Activated T-helper 2 cell treated with anti-CD3 and anti-CD28 coated beads, Interferon-gamma antibody, Interleukin-2, Interleukin-4, amounts not matched to agents 10 μg/mL and 5 μg/mL and 100 μg/mL, durations not matched to agents 14 hours and 24 hours and 36 hours (primary cell): ENCODE measurements around the gene GRID1. TPM values are rescaled to one million over a fixed set of nuclear protein-coding genes. Genes with fewer than 3 reads are reported as not detected.

Source experiments
- DNase-seq: peaks from one replicate; pipeline ENCODE4 v3.0.0; 2021; ENCODE audit warnings: low spot score
- H3K27ac Mint-ChIP-seq: one replicate; pipeline ENCODE4 v1.8.0; 2021; ENCODE audit warnings: mixed read lengths
- H3K27me3 Mint-ChIP-seq: one replicate; pipeline ENCODE4 v1.8.0; 2021; ENCODE audit warnings: low read depth, mixed read lengths
- H3K36me3 Mint-ChIP-seq: one replicate; pipeline ENCODE4 v1.8.0; 2021; ENCODE audit warnings: low read depth, mixed read lengths
- H3K4me1 Mint-ChIP-seq: one replicate; pipeline ENCODE4 v1.8.0; 2021; ENCODE audit warnings: low read depth, mixed read lengths
- H3K4me3 Mint-ChIP-seq: one replicate; pipeline ENCODE4 v1.8.0; 2021; ENCODE audit warnings: low read depth, mild to moderate bottlenecking, moderate library complexity, mixed read lengths
- H3K9me3 Mint-ChIP-seq: one replicate; pipeline ENCODE4 v1.8.0; 2021; ENCODE audit warnings: mixed read lengths
- intact Hi-C: fragments of 100-400 bp; cut with micrococcal nuclease; formaldehyde crosslinking; loops from one replicate; pipeline ENCODE4 v1.15.1; 2023
- total RNA-seq: library from RNA; stranded (reverse); gene quantifications from 2 replicates; pipeline ENCODE4 v1.2.3, GENCODE V29; 2022

GRID1 gene
- total RNA-seq, 1 donor from 2014 or later: not detected

GRCh38 chr10:86170255-86171108 lies 196.1 kb downstream of the GRID1 start:
- no peaks in the 10 kb centered on the region for H3K9me3 Mint-ChIP-seq
- DNase-seq: no peak
- no peaks in the 10 kb centered on the region for H3K4me1 Mint-ChIP-seq
- H3K36me3 Mint-ChIP-seq: no peaks in the 10 kb centered on the region
- H3K4me3 Mint-ChIP-seq: no peak overlapping the region
- no peak overlapping the region for H3K27ac Mint-ChIP-seq
- peaks cover 8% of the 10 kb centered on the region for H3K27me3 Mint-ChIP-seq
- intact Hi-C loops: no loop called here

GRCh38 chr10:86169506-86170254 lies 196.9 kb downstream of the GRID1 start:
- no peaks in the 10 kb centered on the region for H3K4me1 Mint-ChIP-seq
- no peak for DNase-seq
- H3K9me3 Mint-ChIP-seq: no peaks in the 10 kb centered on the region
- peaks cover 8% of the 10 kb centered on the region for H3K27me3 Mint-ChIP-seq
- intact Hi-C loops: no loop called here
- H3K36me3 Mint-ChIP-seq: no peaks in the 10 kb centered on the region
- H3K4me3 Mint-ChIP-seq: no peak overlapping the region
- H3K27ac Mint-ChIP-seq: no peak overlapping the region

GRCh38 chr10:86169066-86169465 lies 197.5 kb downstream of the GRID1 start:
- H3K4me1 Mint-ChIP-seq: no peaks in the 10 kb centered on the region
- H3K27ac Mint-ChIP-seq: no peak overlapping the region
- peaks cover 8% of the 10 kb centered on the region for H3K27me3 Mint-ChIP-seq
- no peaks in the 10 kb centered on the region for H3K36me3 Mint-ChIP-seq
- H3K9me3 Mint-ChIP-seq: no peaks in the 10 kb centered on the region
- no peak overlapping the region for H3K4me3 Mint-ChIP-seq
- intact Hi-C loops: no loop called here
- DNase-seq: no peak

DNA sequence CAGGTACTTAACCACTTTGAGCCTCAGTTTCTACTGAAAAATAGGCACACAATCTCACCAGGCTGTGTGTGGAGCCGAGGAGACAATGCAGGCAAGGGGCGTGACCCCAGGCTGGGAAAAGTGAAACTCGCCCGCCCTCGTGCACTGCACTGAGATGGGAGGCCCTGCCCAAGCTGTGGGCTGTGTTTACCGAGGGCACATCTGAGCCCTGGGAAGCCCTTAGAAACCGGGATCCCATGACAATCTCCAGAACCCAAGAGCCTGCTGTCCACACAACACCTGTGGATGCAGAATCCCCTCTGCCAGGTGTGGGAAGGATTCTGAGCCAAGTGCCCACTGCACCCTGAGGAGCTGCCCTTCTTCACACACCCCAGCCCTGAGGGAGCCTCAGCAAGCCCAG lies 198.3 kb downstream of the GRID1 start:
- H3K9me3 Mint-ChIP-seq: no peaks in the 10 kb centered on the region
- intact Hi-C loops: no loop called here

DNA sequence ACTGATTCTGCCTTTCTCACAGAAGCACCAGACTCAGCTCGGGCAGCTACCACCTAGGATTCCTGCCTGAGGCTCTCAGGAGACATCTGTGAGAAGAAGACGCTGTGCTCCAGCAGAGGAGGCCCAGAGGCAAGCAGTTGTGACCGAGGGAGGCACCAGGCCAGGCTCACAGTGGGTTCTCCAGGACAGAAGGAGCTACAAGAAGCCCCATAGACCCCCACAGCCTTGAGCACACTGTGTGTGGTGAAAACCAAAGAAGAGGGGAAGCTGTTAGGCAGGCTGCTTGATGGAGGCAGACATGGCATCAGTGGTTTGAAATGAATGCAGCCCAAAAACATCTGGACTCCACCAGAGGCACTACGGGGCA lies 198.8 kb downstream of the GRID1 start:
- Mint-ChIP-seq H3K9me3 (no peaks in the 10 kb centered on the region), H3K36me3 (no peaks in the 10 kb centered on the region), H3K4me1 (no peaks in the 10 kb centered on the region), H3K27me3 (peaks cover 6% of the 10 kb centered on the region), H3K27ac (no peak overlapping the region), H3K4me3 (no peak overlapping the region)
- intact Hi-C loops: no loop called here
- DNase-seq: no peak

More for the DNA sequence above, 198.3 kb downstream of the GRID1 start:
- H3K36me3 Mint-ChIP-seq: no peaks in the 10 kb centered on the region
- no peak overlapping the region for H3K27ac Mint-ChIP-seq
- peaks cover 8% of the 10 kb centered on the region for H3K27me3 Mint-ChIP-seq
- no peaks in the 10 kb centered on the region for H3K4me1 Mint-ChIP-seq
- no peak for DNase-seq
- no peak overlapping the region for H3K4me3 Mint-ChIP-seq

GRCh38 chr10:86167121-86167761 lies 199.4 kb downstream of the GRID1 start:
- Mint-ChIP-seq H3K4me3 (no peak overlapping the region), H3K27me3 (peaks cover 5% of the 10 kb centered on the region), H3K36me3 (no peaks in the 10 kb centered on the region), H3K27ac (no peak overlapping the region), H3K4me1 (no peaks in the 10 kb centered on the region), H3K9me3 (no peaks in the 10 kb centered on the region)
- intact Hi-C loops: no loop called here
- no peak for DNase-seq

- H3K4me3 Mint-ChIP-seq: no peak overlapping the region
- peaks cover 1% of the 10 kb centered on the region for H3K27me3 Mint-ChIP-seq
- no peak for DNase-seq
- H3K36me3 Mint-ChIP-seq: no peaks in the 10 kb centered on the region
- H3K27ac Mint-ChIP-seq: no peak overlapping the region
- H3K9me3 Mint-ChIP-seq: no peaks in the 10 kb centered on the region
- no peaks in the 10 kb centered on the region for H3K4me1 Mint-ChIP-seq
- intact Hi-C loops: no loop called here
These were observed 200.9 kb downstream of the GRID1 start for GRCh38 chr10:86165666-86166065.

DNA sequence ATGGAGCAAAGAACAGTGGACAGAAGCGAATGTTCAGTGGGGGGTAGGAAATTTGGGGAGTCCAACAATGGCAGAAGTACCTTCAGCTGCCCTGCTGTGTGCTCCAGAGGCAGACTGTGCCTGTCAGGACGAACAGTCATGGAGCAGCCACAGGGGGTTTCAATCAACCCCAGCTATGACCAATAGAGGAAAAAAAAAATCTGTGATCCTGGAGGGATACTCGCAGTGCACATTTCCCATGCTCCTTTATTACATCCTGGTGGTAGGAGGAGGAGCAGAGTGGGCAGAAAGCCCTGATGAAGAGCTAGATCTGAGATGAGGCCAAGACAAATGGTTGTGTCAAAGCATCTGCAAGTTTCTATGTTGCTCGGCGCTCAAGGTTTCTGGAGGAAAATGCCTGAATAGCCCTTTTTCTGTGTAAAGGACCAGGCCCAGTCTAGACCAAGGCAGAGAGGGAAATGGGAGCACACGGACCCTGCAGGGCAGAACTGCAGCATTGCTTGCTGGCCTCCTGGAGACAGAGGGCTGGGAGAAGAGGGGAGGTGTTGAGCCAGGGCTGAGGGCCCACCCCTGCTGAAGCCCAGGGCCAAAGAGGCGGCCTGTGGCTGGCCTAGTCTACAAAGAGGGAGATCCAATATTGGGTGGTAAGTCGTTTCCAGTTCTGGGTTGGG lies 201.5 kb downstream of the GRID1 start:
- H3K27ac Mint-ChIP-seq: no peak overlapping the region
- no peak overlapping the region for H3K4me3 Mint-ChIP-seq
- intact Hi-C loops: no loop called here
- peaks cover 1% of the 10 kb centered on the region for H3K27me3 Mint-ChIP-seq
- no peaks in the 10 kb centered on the region for H3K36me3 Mint-ChIP-seq
- DNase-seq: no peak
- H3K4me1 Mint-ChIP-seq: no peaks in the 10 kb centered on the region
- no peaks in the 10 kb centered on the region for H3K9me3 Mint-ChIP-seq

DNA sequence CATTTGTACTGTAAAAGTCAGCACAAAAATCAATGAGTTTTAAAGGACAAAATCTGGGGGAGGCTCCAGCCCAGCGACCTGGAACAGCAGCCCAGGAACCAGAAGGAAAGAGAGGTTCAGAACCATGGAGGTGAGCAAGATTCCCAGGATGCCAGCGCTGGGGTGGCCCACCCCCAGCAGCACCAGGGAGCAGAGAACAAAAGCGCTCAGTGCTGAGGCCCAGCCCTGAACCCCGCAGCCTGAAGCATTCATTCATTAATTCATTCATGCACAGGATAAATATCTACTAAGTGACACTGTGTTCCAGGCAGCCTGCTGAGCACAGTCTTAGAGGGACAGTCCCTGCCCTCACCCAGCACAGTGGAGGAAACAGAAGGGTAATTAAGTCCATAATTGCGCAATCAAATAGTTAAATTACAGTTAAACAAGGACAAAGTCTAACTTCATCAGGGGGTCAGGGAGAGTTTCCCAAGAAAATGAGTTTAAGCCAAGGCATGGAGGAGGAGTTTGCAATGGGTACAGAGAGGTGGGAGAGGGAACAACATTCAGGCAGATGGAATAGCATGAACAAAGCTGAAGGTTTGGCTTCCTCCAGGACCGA lies 202.3 kb downstream of the GRID1 start:
- intact Hi-C loops: no loop called here
- H3K4me3 Mint-ChIP-seq: no peak overlapping the region
- DNase-seq: no peak
- H3K27me3 Mint-ChIP-seq: no peaks in the 10 kb centered on the region
- no peaks in the 10 kb centered on the region for H3K9me3 Mint-ChIP-seq
- H3K27ac Mint-ChIP-seq: no peak overlapping the region
- no peaks in the 10 kb centered on the region for H3K4me1 Mint-ChIP-seq
- H3K36me3 Mint-ChIP-seq: no peaks in the 10 kb centered on the region

GRCh38 chr10:86163522-86164173 lies 202.9 kb downstream of the GRID1 start:
- H3K4me1 Mint-ChIP-seq: no peaks in the 10 kb centered on the region
- DNase-seq: no peak
- no peak overlapping the region for H3K4me3 Mint-ChIP-seq
- no peak overlapping the region for H3K27ac Mint-ChIP-seq
- no peaks in the 10 kb centered on the region for H3K36me3 Mint-ChIP-seq
- no peaks in the 10 kb centered on the region for H3K27me3 Mint-ChIP-seq
- no peaks in the 10 kb centered on the region for H3K9me3 Mint-ChIP-seq
- intact Hi-C loops: no loop called here

DNA sequence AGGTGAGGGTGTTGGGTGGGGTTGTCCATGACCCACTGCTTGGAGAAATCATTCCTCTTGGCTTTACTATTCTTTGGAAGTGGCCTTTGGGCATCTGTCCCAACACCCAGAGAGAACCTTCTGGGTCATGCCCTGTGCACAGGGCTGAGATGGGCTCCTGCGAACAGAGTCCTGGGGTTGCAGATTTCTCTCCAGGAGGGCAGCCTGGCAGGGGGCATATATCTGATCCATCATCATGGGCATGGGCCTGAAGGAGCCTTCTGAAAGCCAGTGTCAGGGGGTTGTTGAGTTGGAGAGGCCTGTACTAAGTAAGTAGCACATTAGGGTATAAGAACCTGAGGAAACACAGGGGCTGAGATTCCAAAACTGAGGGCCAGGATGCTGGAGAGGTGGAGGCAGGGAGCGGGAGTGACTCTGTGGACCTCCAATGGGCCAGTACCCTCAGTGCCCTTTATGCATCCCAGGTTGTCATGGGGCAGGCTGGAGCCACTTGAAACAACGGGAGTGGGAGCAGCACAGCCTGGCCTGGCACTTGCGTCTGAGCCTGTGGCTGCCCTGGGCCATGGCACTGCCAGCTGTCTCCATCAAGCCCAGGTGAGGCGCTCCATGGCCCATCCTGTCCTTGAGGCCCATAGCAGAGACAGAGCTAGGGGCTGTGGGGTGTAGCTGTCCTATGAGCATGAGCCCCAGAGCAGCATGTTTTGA lies 203.7 kb downstream of the GRID1 start:
- Mint-ChIP-seq H3K4me1 (no peaks in the 10 kb centered on the region), H3K27me3 (no peaks in the 10 kb centered on the region), H3K27ac (no peak overlapping the region), H3K4me3 (no peak overlapping the region), H3K36me3 (no peaks in the 10 kb centered on the region), H3K9me3 (no peaks in the 10 kb centered on the region)
- no peak for DNase-seq
- intact Hi-C loops: no loop called here
